Fibroblast of pulmonary artery (primary cell): ENCODE results near the gene GRK3.

Experiments used
- DNase-seq: peaks from one replicate; pipeline ENCODE4 v3.0.0-alpha.2; 2010; ENCODE audit warnings: low read depth
- H3K4me3 ChIP-seq: replicated peaks from 2 replicates; pipeline ENCODE4 v1.5.1; 2011; ENCODE audit warnings: low read depth, mild to moderate bottlenecking, control low read depth, low read length, moderate library complexity
- CTCF ChIP-seq: IDR thresholded peaks from 2 replicates; pipeline ENCODE4 v1.5.1; 2011; ENCODE audit warnings: mild to moderate bottlenecking, control low read depth, low read length, inconsistent platforms; ENCODE audit errors: missing control alignments

GRK3 gene

GRCh38 chr22:25762147-25762546, 197.7 kb downstream of the GRK3 start:
- no peak for DNase-seq
- H3K4me3 ChIP-seq, result no peak overlapping the region
- no peak for TF ChIP-seq CTCF

- DNase-seq, result no peak
- TF ChIP-seq CTCF, result no peak
- no peak overlapping the region for H3K4me3 ChIP-seq
Observed at GRCh38 chr22:25763239-25763777, 198.8 kb downstream of the GRK3 start.

- DNase-seq, result no peak
- H3K4me3 ChIP-seq, result no peak overlapping the region
- no peak for TF ChIP-seq CTCF
Observed at GRCh38 chr22:25764270-25765015, 200.0 kb downstream of the GRK3 start.

GRCh38 chr22:25765016-25765367, 200.5 kb downstream of the GRK3 start:
- TF ChIP-seq CTCF, result no peak
- no peak overlapping the region for H3K4me3 ChIP-seq
- DNase-seq, result no peak

- TF ChIP-seq CTCF, result no peak
- DNase-seq, result no peak
- no peak overlapping the region for H3K4me3 ChIP-seq
Observed at GRCh38 chr22:25765801-25766200, 201.3 kb downstream of the GRK3 start.

- no peak for DNase-seq
- no peak for TF ChIP-seq CTCF
Observed at GRCh38 chr22:25766418-25766817, 201.9 kb downstream of the GRK3 start.

DNA sequence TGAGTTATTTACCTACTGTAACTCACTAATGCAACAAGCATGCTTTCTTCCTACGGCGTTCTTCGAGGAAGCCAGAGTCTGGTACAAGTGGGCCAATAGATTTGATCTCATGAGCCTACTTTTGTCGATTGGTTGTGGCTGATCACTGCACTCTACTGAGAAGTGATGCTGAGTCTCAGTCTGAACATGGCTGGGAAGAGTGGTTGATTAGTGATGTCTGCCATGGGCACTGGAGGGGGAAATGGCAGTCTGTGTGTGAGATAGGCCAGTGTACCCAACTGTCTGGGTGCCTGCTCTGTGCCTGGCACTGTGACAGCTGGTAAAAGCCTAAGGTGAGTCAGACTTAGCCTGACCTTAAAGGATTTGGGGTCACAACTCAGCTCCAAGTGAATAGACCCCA, 205.9 kb downstream of the GRK3 start:
- no peak for TF ChIP-seq CTCF

More at GRCh38 chr22:25766418-25766817, 201.9 kb downstream of the GRK3 start:
- H3K4me3 ChIP-seq, result no peak overlapping the region

More for the DNA sequence above, 205.9 kb downstream of the GRK3 start:
- H3K4me3 ChIP-seq, result no peak overlapping the region
- no peak for DNase-seq
